ENCODE data around the gene GRIN3B. TPM values are rescaled to one million over a fixed set of nuclear protein-coding genes. Genes with fewer than 3 reads are reported as not detected.

GRIN3B gene
- total RNA-seq, 2 experiments from 2014 or later, result 0.10 TPM; not detected in 1

GRCh38 chr19:1008268-1009040 lies 8.2 kb downstream of the GRIN3B start:
- Mint-ChIP-seq H3K27ac (no peak overlapping the region), H3K36me3 (ENCODE audit: low read depth) (peaks cover 2% of the 10 kb centered on the region), H3K9me3 (no peaks in the 10 kb centered on the region), H3K27me3 (ENCODE audit: low read depth) (no peaks in the 10 kb centered on the region), H3K4me1 (ENCODE audit: low read depth) (peaks cover under 1% of the 10 kb centered on the region), H3K4me3 (no peak overlapping the region)
- no peak for DNase-seq
- CTCF ChIA-PET, result no interaction called here
- intact Hi-C loops (cut with micrococcal nuclease), result no loop called here

GRCh38 chr19:1009041-1009980 lies 9.1 kb downstream of the GRIN3B start:
- intact Hi-C loops (cut with micrococcal nuclease), result no loop called here
- CTCF ChIA-PET, result no interaction called here
- H3K9me3 Mint-ChIP-seq, result no peaks in the 10 kb centered on the region
- H3K27ac Mint-ChIP-seq, result no peak overlapping the region
- H3K36me3 Mint-ChIP-seq (ENCODE audit: low read depth), result peaks cover 2% of the 10 kb centered on the region
- H3K4me3 Mint-ChIP-seq, result no peak overlapping the region
- H3K4me1 Mint-ChIP-seq (ENCODE audit: low read depth), result peaks cover 3% of the 10 kb centered on the region
- H3K27me3 Mint-ChIP-seq (ENCODE audit: low read depth), result no peaks in the 10 kb centered on the region
- DNase-seq, result no peak

DNA sequence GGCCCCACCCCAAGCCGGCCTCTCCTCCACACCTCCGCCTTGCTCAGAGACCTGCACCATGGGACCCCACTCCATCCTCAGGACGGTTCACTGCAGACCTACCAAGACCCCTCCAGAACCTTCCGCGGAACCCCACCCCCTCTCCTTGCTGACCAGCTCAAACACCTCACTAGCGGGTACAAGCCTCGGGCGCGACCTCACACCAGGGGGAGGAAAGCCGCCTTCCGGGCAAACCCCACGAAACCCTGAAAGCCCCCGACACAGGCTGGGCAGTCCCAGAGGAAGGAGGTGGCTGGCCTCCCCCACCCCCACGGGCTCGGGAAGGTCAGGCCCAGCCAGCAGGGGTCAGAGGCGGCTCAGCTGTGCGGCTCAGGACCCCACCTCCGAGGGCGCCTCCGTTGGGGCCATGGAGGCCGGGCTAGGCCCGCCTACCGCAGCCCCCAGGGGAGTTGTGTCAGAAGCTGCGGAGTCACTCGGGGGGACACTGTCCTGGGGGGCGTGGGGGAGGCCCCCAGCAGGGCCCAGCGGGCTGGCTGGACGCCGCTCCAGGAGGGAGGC lies 9.8 kb downstream of the GRIN3B start:
- H3K4me1 Mint-ChIP-seq (ENCODE audit: low read depth), result peaks cover 3% of the 10 kb centered on the region
- H3K4me3 Mint-ChIP-seq, result no peak overlapping the region
- CTCF ChIA-PET, result no interaction called here
- intact Hi-C loops (cut with micrococcal nuclease), result no loop called here
- no peak for DNase-seq
- peaks cover 2% of the 10 kb centered on the region for H3K36me3 Mint-ChIP-seq (ENCODE audit: low read depth)
- no peak overlapping the region for H3K27ac Mint-ChIP-seq
- H3K27me3 Mint-ChIP-seq (ENCODE audit: low read depth), result no peaks in the 10 kb centered on the region
- H3K9me3 Mint-ChIP-seq, result no peaks in the 10 kb centered on the region

- DNase-seq, result no peak
- peaks cover 2% of the 10 kb centered on the region for H3K36me3 Mint-ChIP-seq (ENCODE audit: low read depth)
- no peaks in the 10 kb centered on the region for H3K9me3 Mint-ChIP-seq
- peaks cover 6% of the 10 kb centered on the region for H3K4me1 Mint-ChIP-seq (ENCODE audit: low read depth)
- H3K27ac Mint-ChIP-seq, result no peak overlapping the region
- CTCF ChIA-PET, result no interaction called here
- no peaks in the 10 kb centered on the region for H3K27me3 Mint-ChIP-seq (ENCODE audit: low read depth)
- intact Hi-C loops (cut with micrococcal nuclease), result no loop called here
- H3K4me3 Mint-ChIP-seq, result no peak overlapping the region
Measured at GRCh38 chr19:1010586-1011510, 10.6 kb downstream of the GRIN3B start.

DNA sequence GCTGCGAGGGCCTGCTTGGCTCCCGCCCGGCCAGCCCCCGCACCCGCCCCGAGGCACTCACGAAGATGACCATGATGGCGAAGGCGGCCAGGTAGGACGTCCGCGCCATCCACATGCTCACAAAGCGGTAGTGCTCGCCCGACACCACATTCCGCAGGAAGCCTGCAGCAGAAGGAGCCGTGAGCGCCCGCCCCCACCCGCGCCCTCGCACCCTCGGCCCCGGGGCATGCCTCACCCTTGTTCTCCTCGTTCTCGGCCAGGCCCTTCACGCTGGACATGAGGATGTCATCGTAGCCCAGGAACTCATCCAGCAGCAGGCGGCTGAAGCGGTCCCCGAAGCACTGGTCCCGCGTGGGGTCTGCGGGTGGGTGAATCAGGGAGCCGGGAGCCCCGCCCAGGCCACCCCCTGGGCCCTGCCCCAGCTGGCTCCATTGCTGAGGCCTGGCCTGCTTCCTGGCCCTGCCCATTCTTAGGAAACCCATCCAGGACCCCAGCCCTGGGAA lies 11.7 kb downstream of the GRIN3B start:
- CTCF ChIA-PET, result no interaction called here
- no peak for DNase-seq
- Mint-ChIP-seq H3K36me3 (ENCODE audit: low read depth) (peaks cover 2% of the 10 kb centered on the region), H3K9me3 (no peaks in the 10 kb centered on the region), H3K27me3 (ENCODE audit: low read depth) (no peaks in the 10 kb centered on the region), H3K4me3 (no peak overlapping the region), H3K27ac (no peak overlapping the region), H3K4me1 (ENCODE audit: low read depth) (peaks cover 14% of the 10 kb centered on the region)
- intact Hi-C loops (cut with micrococcal nuclease), result no loop called here

DNA sequence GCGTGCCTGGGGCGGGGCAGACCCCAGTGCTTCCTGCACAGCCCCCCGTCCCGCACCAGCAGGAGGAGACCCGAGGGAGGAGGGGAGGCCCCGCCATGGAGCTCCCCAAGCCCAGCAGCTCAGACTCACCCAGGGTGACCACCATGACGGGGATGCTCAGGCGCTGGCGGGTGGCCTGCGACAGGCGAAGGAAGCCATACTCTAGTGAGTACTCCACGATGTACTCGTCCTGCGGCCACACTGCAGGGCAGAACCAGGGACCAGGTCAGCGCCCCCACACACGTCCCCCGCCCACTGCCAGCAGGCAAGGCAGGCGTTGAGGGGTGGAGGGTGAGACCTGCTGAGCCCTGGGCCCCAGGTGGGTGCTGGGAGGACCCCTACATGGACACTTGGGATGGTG lies 12.1 kb downstream of the GRIN3B start:
- intact Hi-C loops (cut with micrococcal nuclease), result no loop called here
- Mint-ChIP-seq H3K4me1 (ENCODE audit: low read depth) (peaks cover 18% of the 10 kb centered on the region), H3K4me3 (no peak overlapping the region), H3K27me3 (ENCODE audit: low read depth) (no peaks in the 10 kb centered on the region), H3K27ac (no peak overlapping the region), H3K36me3 (ENCODE audit: low read depth) (peaks cover 2% of the 10 kb centered on the region), H3K9me3 (no peaks in the 10 kb centered on the region)
- CTCF ChIA-PET, result no interaction called here
- DNase-seq, result no peak

DNA sequence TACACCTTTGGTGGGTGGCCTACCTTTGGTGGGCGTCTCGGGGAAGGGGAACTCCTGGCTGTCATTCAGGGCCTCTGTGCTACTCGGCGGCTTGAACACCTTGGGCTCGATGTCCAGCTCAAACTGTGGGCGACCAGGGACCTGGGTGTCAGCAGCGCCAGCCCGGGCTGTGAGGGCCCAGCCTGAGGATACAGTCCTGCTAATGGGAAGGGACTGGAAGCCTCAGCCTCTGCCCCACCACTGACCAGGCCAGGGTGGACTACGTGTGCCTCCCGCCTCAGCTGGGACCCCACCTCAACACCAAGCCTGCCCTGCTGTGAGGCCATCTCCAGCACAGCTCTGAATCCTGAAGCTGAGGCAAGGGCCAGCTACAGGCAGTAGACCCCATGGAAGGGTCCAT lies 13.0 kb downstream of the GRIN3B start:
- CTCF ChIA-PET, result no interaction called here
- no peak for DNase-seq
- H3K27me3 Mint-ChIP-seq (ENCODE audit: low read depth), result no peaks in the 10 kb centered on the region
- H3K36me3 Mint-ChIP-seq (ENCODE audit: low read depth), result peaks cover 2% of the 10 kb centered on the region
- intact Hi-C loops (cut with micrococcal nuclease), result no loop called here
- no peaks in the 10 kb centered on the region for H3K9me3 Mint-ChIP-seq
- peaks cover 25% of the 10 kb centered on the region for H3K4me1 Mint-ChIP-seq (ENCODE audit: low read depth)
- no peak overlapping the region for H3K4me3 Mint-ChIP-seq
- H3K27ac Mint-ChIP-seq, result no peak overlapping the region

DNA sequence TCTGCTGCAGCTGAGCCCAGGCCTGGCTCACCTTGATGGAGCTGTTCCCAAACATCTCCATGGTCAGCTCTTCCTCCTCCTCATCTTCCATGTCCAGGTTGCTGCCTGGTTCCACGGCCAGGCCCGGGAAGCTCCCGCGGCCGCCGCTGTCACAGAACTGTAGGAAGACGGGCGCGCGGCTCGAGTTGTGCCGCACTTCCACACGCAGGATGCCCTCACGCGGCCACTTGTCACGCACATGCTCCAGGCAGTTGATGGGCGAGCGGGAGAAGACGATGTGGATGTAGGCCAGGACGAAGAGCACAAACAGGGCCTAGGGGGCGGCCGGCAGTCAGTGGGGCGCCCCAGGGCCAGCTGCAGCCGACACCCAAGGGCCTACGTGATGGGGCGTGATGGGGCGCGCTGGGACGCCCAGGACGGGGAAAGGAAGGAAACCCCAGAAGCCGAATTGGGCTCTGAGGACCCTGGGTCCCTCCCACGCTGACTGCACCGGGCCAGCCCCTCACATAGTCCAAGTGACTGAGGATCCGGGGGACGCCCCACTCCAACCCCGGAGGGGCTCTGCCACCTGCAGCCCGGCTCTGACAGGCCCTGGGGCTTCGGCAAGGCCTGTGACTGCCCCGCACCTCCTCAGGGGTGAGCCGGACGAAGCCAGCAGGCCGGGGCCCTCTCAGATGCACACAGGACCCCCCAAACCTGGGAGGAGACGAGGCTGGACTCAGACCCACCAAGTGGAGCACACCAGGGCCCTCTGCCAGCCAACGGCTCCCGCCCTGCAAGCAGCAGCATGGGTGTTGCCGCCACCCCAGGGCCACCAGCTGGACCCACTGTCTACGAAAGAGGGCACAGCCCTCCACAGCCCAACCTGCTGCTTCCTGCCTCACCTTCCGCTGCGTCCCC lies 14.2 kb downstream of the GRIN3B start:
- DNase-seq, result no peak
- CTCF ChIA-PET, result interaction anchor here (0.8 kb wide), 1 partner anchor 202 kb away, joined by 5 read pairs; no protein-coding TSS in a partner anchor
- Mint-ChIP-seq H3K36me3 (ENCODE audit: low read depth) (no peaks in the 10 kb centered on the region), H3K27ac (no peak overlapping the region), H3K9me3 (no peaks in the 10 kb centered on the region), H3K4me3 (no peak overlapping the region), H3K27me3 (ENCODE audit: low read depth) (no peaks in the 10 kb centered on the region), H3K4me1 (ENCODE audit: low read depth) (peaks cover 37% of the 10 kb centered on the region)
- intact Hi-C loops (cut with micrococcal nuclease), result no loop called here

GRCh38 chr19:1015061-1015781 lies 15.0 kb downstream of the GRIN3B start:
- CTCF ChIA-PET, result interaction anchor here (0.8 kb wide), 1 partner anchor 202 kb away, joined by 5 read pairs; no protein-coding TSS in a partner anchor
- Mint-ChIP-seq H3K9me3 (no peaks in the 10 kb centered on the region), H3K27me3 (ENCODE audit: low read depth) (no peaks in the 10 kb centered on the region), H3K4me1 (ENCODE audit: low read depth) (peaks cover 43% of the 10 kb centered on the region), H3K36me3 (ENCODE audit: low read depth) (peaks cover 3% of the 10 kb centered on the region), H3K27ac (no peak overlapping the region), H3K4me3 (no peak overlapping the region)
- DNase-seq, result no peak
- intact Hi-C loops (cut with micrococcal nuclease), result no loop called here

DNA sequence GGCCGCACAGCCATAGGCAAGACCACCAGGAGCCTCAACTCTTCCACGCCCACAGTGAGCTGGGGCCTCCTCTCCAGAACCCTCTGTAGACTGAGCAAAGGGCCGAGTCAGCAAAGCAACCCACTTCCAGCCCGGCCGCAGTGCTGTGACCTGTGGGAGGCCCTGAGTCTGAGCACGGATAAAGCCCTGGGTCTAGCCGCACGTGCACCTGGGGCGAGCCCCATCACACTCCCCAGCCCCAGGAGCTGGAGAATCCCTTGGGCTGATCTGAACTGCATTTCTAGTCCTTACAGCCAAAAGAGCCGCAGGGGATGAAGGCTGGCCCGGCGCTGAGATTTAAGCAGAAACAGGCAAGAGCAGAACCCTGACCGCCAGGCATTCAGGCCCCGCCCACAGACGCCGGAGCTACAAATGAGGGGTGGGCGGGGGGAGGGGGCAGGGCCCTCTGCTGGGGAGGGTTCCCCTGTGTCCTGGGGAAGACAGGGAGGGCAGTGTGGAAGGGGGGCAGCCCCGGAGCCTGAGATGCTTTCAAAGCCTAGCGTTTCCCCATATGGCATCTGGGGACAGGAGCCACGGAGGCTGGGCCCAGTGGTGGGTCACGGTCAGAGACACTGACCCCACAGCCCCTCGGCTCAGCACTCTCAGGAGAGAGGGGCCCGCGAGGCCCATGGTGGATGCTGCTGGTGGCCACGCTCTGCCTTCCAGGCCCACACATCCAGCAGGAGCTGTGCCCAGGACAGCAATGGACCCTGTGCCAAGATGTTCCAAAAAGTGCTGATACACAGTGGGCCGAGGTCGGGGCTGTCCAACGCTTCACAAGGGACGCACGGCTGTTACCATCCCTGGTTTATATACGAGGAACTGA lies 15.8 kb downstream of the GRIN3B start:
- no peaks in the 10 kb centered on the region for H3K27me3 Mint-ChIP-seq (ENCODE audit: low read depth)
- CTCF ChIA-PET, result no interaction called here
- intact Hi-C loops (cut with micrococcal nuclease), result no loop called here
- no peak for DNase-seq
- H3K9me3 Mint-ChIP-seq, result no peaks in the 10 kb centered on the region
- peaks cover 3% of the 10 kb centered on the region for H3K36me3 Mint-ChIP-seq (ENCODE audit: low read depth)
- no peak overlapping the region for H3K4me3 Mint-ChIP-seq
- H3K4me1 Mint-ChIP-seq (ENCODE audit: low read depth), result peaks cover 43% of the 10 kb centered on the region
- no peak overlapping the region for H3K27ac Mint-ChIP-seq
